ENCODE data around the gene AOPEP. TPM values are rescaled to one million over a fixed set of nuclear protein-coding genes. Genes with fewer than 3 reads are reported as not detected.

The AOPEP gene
- total RNA-seq, 4 donors from 2014 or later = 149 to 306 (median 193) TPM

- TF ChIP-seq POLR2AphosphoS5 (IDR thresholded peaks at IDR 0.05) (no peak), POLR2A (IDR thresholded peaks at IDR 0.05) (no peak)
- TF ChIP-seq, protein P1, sequence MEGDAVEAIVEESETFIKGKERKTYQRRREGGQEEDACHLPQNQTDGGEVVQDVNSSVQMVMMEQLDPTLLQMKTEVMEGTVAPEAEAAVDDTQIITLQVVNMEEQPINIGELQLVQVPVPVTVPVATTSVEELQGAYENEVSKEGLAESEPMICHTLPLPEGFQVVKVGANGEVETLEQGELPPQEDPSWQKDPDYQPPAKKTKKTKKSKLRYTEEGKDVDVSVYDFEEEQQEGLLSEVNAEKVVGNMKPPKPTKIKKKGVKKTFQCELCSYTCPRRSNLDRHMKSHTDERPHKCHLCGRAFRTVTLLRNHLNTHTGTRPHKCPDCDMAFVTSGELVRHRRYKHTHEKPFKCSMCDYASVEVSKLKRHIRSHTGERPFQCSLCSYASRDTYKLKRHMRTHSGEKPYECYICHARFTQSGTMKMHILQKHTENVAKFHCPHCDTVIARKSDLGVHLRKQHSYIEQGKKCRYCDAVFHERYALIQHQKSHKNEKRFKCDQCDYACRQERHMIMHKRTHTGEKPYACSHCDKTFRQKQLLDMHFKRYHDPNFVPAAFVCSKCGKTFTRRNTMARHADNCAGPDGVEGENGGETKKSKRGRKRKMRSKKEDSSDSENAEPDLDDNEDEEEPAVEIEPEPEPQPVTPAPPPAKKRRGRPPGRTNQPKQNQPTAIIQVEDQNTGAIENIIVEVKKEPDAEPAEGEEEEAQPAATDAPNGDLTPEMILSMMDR (IDR thresholded peaks at IDR 0.05) = no peak
- 74% methylated on average over 5 of the region's 5 CpGs for WGBS
These were observed 125.4 kb downstream of the AOPEP start for GRCh38 chr9:94851892-94852291.

DNA sequence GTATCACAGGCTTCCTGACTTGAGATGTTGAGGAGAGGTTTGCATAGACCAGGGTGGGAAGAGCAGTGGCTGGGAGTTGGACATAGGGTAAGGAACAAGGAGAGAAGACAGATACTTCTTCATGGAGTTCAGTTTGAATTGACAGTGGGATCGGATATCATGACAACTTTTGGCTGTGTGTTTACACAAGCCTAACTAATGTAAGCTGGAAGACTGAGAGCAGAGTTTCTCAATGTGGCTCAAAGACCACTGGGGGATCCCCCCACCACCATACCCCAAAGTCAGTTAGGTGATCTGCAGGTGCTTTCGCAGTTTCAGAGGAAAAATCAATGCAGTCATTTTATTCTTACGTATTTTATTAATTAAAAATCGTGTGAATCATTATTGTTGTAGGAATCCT is 125.9 kb downstream of the AOPEP start:
- no peak for DNase-seq (ENCODE audit: low spot score in 2 of 2)
- no peak overlapping the region for H3K4me3 ChIP-seq
- WGBS = 82% methylated on average over 4 of the region's 4 CpGs
- H3K27me3 ChIP-seq = no peaks in the 10 kb centered on the region
- H3K27ac ChIP-seq = no peak overlapping the region
- TF ChIP-seq POLR2A (IDR thresholded peaks at IDR 0.05) (no peak), EP300 (IDR thresholded peaks at IDR 0.05) (no peak), POLR2AphosphoS5 (IDR thresholded peaks at IDR 0.05) (no peak)
- TF ChIP-seq, protein P1 (IDR thresholded peaks at IDR 0.05) = no peak
- H3K9me3 ChIP-seq = no peaks in the 10 kb centered on the region
- H3K4me1 ChIP-seq = peaks cover 27% of the 10 kb centered on the region
- no peaks in the 10 kb centered on the region for H3K36me3 ChIP-seq

More at GRCh38 chr9:94851892-94852291, 125.4 kb downstream of the AOPEP start:
- H3K36me3 ChIP-seq = no peaks in the 10 kb centered on the region
- no peak overlapping the region for H3K27ac ChIP-seq
- no peak overlapping the region for H3K4me3 ChIP-seq
- H3K27me3 ChIP-seq = no peaks in the 10 kb centered on the region
- DNase-seq (ENCODE audit: low spot score in 2 of 2) = no peak
- H3K4me1 ChIP-seq = peaks cover 32% of the 10 kb centered on the region
- no peaks in the 10 kb centered on the region for H3K9me3 ChIP-seq

DNA sequence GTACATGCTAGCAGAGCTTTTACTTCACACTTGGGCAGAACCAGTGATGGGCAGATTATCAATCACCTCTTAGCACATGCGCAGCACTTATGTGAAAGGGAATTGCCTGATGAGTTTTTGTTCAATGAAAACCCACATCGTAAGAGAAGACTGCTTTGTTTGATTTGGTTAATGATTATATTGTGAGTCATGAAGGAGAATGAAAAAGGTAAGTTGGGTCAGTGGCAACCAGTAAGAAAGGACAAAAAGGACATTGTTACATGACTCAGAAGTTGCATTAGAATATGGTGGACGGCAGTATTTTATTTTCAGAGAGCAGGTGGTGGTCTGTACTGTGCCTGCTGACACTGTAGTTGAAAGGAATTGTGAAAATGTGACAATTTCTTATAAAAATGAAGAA is 127.4 kb downstream of the AOPEP start:
- TF ChIP-seq POLR2AphosphoS5 (IDR thresholded peaks at IDR 0.05) = no peak
- no peak for TF ChIP-seq POLR2A (IDR thresholded peaks at IDR 0.05)
- TF ChIP-seq EP300 (IDR thresholded peaks at IDR 0.05) = no peak
- TF ChIP-seq, protein P1 (IDR thresholded peaks at IDR 0.05) = no peak

GRCh38 chr9:94855903-94856302 is 129.4 kb downstream of the AOPEP start:
- WGBS = 69% methylated on average over 5 of the region's 5 CpGs
- Histone ChIP-seq H3K9me3 (no peaks in the 10 kb centered on the region), H3K36me3 (no peaks in the 10 kb centered on the region), H3K4me1 (peaks cover 17% of the 10 kb centered on the region), H3K4me3 (no peak overlapping the region), H3K27ac (no peak overlapping the region), H3K27me3 (no peaks in the 10 kb centered on the region)
- no peak for TF ChIP-seq POLR2A (IDR thresholded peaks at IDR 0.05)
- DNase-seq (ENCODE audit: low spot score in 2 of 2) = no peak

More for the DNA sequence above, 127.4 kb downstream of the AOPEP start:
- H3K36me3 ChIP-seq = no peaks in the 10 kb centered on the region
- no peaks in the 10 kb centered on the region for H3K9me3 ChIP-seq
- H3K4me3 ChIP-seq = no peak overlapping the region
- no peak overlapping the region for H3K27ac ChIP-seq
- WGBS = 83% methylated on average over 3 of the region's 3 CpGs
- H3K4me1 ChIP-seq = peaks cover 21% of the 10 kb centered on the region
- H3K27me3 ChIP-seq = no peaks in the 10 kb centered on the region
- no peak for DNase-seq (ENCODE audit: low spot score in 2 of 2)

GRCh38 chr9:94857791-94858190 is 131.3 kb downstream of the AOPEP start:
- DNase-seq (ENCODE audit: low spot score in 2 of 2) = no peak
- Histone ChIP-seq H3K9me3 (no peaks in the 10 kb centered on the region), H3K27me3 (no peaks in the 10 kb centered on the region), H3K36me3 (no peaks in the 10 kb centered on the region), H3K4me3 (no peak overlapping the region), H3K4me1 (peaks cover 18% of the 10 kb centered on the region), H3K27ac (no peak overlapping the region)
- 82% methylated on average over 8 of the region's 8 CpGs for WGBS
- TF ChIP-seq POLR2A (IDR thresholded peaks at IDR 0.05) = no peak
- no peak for TF ChIP-seq POLR2AphosphoS5 (IDR thresholded peaks at IDR 0.05)
- no peak for TF ChIP-seq EP300 (IDR thresholded peaks at IDR 0.05)
- TF ChIP-seq, protein P1 (IDR thresholded peaks at IDR 0.05) = no peak

GRCh38 chr9:94859226-94859625 is 132.7 kb downstream of the AOPEP start:
- no peaks in the 10 kb centered on the region for H3K27me3 ChIP-seq
- peaks cover 24% of the 10 kb centered on the region for H3K4me1 ChIP-seq
- H3K27ac ChIP-seq = no peak overlapping the region
- no peak for DNase-seq (ENCODE audit: low spot score in 2 of 2)
- 97% methylated on average over 2 of the region's 2 CpGs for WGBS
- H3K4me3 ChIP-seq = no peak overlapping the region
- no peaks in the 10 kb centered on the region for H3K36me3 ChIP-seq
- no peaks in the 10 kb centered on the region for H3K9me3 ChIP-seq
- no peak for TF ChIP-seq POLR2A (IDR thresholded peaks at IDR 0.05)
- TF ChIP-seq, protein P1 (IDR thresholded peaks at IDR 0.05) = no peak
- TF ChIP-seq POLR2AphosphoS5 (IDR thresholded peaks at IDR 0.05) = no peak
- no peak for TF ChIP-seq EP300 (IDR thresholded peaks at IDR 0.05)

Measured in suprapubic skin (tissue), 4 donors.